Keratinocyte (primary cell): Measurements from ENCODE around the gene ROPN1. TPM values are rescaled to one million over a fixed set of nuclear protein-coding genes. Genes with fewer than 3 reads are reported as not detected.
"Not testable (repeated sequence)": the region's sequence is repeated elsewhere in the genome, so short reads cannot be mapped to it uniquely, and the experiment has no call there.

Experiments
- DNase-seq: peaks from one replicate; pipeline ENCODE4 v3.0.0-alpha.2; 2011; ENCODE audit warnings: low read depth, missing footprints, low spot score
- FAIRE-seq: peaks from 2 replicates; lab custom pipeline; 2011; peaks lifted over from hg19 to GRCh38; lab: Jason Lieb, UNC
- H2AFZ ChIP-seq: 2 replicates; pipeline ENCODE4 v1.6.0; 2012; ENCODE audit warnings: low read length, control low read depth, inconsistent platforms; ENCODE audit not compliant: control insufficient read depth
- H3K27ac ChIP-seq: 2 replicates; pipeline ENCODE4 v1.5.1; 2011; ENCODE audit warnings: low read length; ENCODE audit not compliant: control insufficient read depth, insufficient read depth
- H3K27me3 ChIP-seq: 3 replicates; pipeline ENCODE4 v1.6.0; 2011; ENCODE audit warnings: low read length; ENCODE audit not compliant: control insufficient read depth, insufficient read depth; ENCODE audit errors: extremely low read depth
- H3K36me3 ChIP-seq, 2 experiments: 2 replicates in 1 of 2; 3 replicates in 1 of 2; pipeline ENCODE4 v1.5.1; 2011; ENCODE audit warnings: low read length in 2 of 2, mild to moderate bottlenecking in 1 of 2; ENCODE audit not compliant: control insufficient read depth in 2 of 2, insufficient read depth in 2 of 2; ENCODE audit errors: extremely low read depth in 1 of 2
- H3K4me1 ChIP-seq: 3 replicates; pipeline ENCODE4 v1.5.1; 2011; ENCODE audit warnings: low read length; ENCODE audit not compliant: control insufficient read depth, insufficient read depth; ENCODE audit errors: extremely low read depth
- H3K4me2 ChIP-seq: 3 replicates; pipeline ENCODE4 v1.6.0; 2011; ENCODE audit warnings: low read depth, low read length; ENCODE audit not compliant: control insufficient read depth, insufficient read depth; ENCODE audit errors: extremely low read depth
- H3K4me3 ChIP-seq, 3 experiments: fragments of 200-600 bp in 1 of 3; sonication (generic) in 1 of 3; 2 replicates in 2 of 3; 3 replicates in 1 of 3; pipeline ENCODE4 v1.5.1; 2011 to 2016; ENCODE audit warnings: low read length in 3 of 3, mild to moderate bottlenecking in 3 of 3, control low read depth in 2 of 3, inconsistent platforms in 1 of 3, low read depth in 1 of 3, mixed read lengths in 1 of 3, mixed run types in 1 of 3, moderate library complexity in 1 of 3; ENCODE audit not compliant: control insufficient read depth in 2 of 3, insufficient read depth in 2 of 3; ENCODE audit errors: extremely low read depth in 1 of 3
- H3K79me2 ChIP-seq: 2 replicates; pipeline ENCODE4 v1.6.0; 2012; ENCODE audit warnings: low read length; ENCODE audit not compliant: control insufficient read depth, insufficient read depth
- H3K9ac ChIP-seq: 3 replicates; pipeline ENCODE4 v1.6.0; 2011; ENCODE audit warnings: low read length; ENCODE audit not compliant: control insufficient read depth, insufficient read depth; ENCODE audit errors: extremely low read depth
- H3K9me1 ChIP-seq: 3 replicates; pipeline ENCODE4 v1.6.0; 2011; ENCODE audit warnings: low read length; ENCODE audit not compliant: control insufficient read depth, insufficient read depth; ENCODE audit errors: extremely low read depth
- H3K9me3 ChIP-seq: 2 replicates; pipeline ENCODE4 v1.5.1; 2012; ENCODE audit warnings: low read depth, low read length; ENCODE audit not compliant: control insufficient read depth
- H4K20me1 ChIP-seq: 3 replicates; pipeline ENCODE4 v1.6.0; 2011; ENCODE audit warnings: low read length; ENCODE audit not compliant: control insufficient read depth, insufficient read depth; ENCODE audit errors: extremely low read depth
- CTCF ChIP-seq, 3 experiments: IDR thresholded peaks in 1 of 3; conservative IDR thresholded peaks in 1 of 3; optimal IDR thresholded peaks in 1 of 3; 2 replicates in 2 of 3; 3 replicates in 1 of 3; pipeline versions ENCODE3 to v1.5.1; 2011; ENCODE audit warnings: low read length in 3 of 3, mild to moderate bottlenecking in 3 of 3, moderate library complexity in 2 of 3, control low read depth in 1 of 3, inconsistent platforms in 1 of 3; ENCODE audit not compliant: insufficient read depth in 2 of 3; ENCODE audit errors: extremely low read depth in 1 of 3
- EZH2 ChIP-seq: IDR thresholded peaks from one replicate; pipeline ENCODE4 v1.6.1; 2012; ENCODE audit warnings: inconsistent platforms, mild to moderate bottlenecking, low read length, moderate library complexity
- dilution Hi-C: fragments of 300-500 bp; cut with MboI; formaldehyde crosslinking; loops from one replicate; pipeline ENCODE4 v1.7.0; 2020; ENCODE audit warnings: low sequenced_read_pairs; ENCODE audit not compliant: extremely low pct_ligation_motif_present
- polyA plus RNA-seq, 5 experiments: library from polyadenylated mRNA; depleted of rRNA in 3 of 5; stranded (reverse) in 3 of 5; stranded (forward) in 1 of 5; unstranded in 1 of 5; fragments of >200 nt; gene quantifications; 1 replicate in 1 of 5; 2 replicates in 3 of 5; 3 replicates in 1 of 5; pipeline versions ENCODE4 v1.2.1 to v1.2.3, GENCODE V29; 2011 to 2012; ENCODE audit warnings: missing spikeins in 2 of 5, low read depth in 1 of 5, low replicate concordance in 1 of 5

The ROPN1 gene
- polyA plus RNA-seq, 1 donor (not counting 4 experiments of a cell fraction or from before 2014, with no cell fraction given) = 0.62 TPM

- H3K79me2 ChIP-seq = no peaks in the 10 kb centered on the region
- H3K9ac ChIP-seq = no peak overlapping the region
- H2AFZ ChIP-seq = no peak overlapping the region
- no peak overlapping the region for H3K4me3 ChIP-seq
- H3K9me1 ChIP-seq = no peaks in the 10 kb centered on the region
- dilution Hi-C loops = no loop called here
- peaks cover 14% of the 10 kb centered on the region for H3K27me3 ChIP-seq
- H3K27ac ChIP-seq = no peak overlapping the region
- H3K9me3 ChIP-seq = no peaks in the 10 kb centered on the region
- no peaks in the 10 kb centered on the region for H3K36me3 ChIP-seq
- no peak overlapping the region for H3K4me2 ChIP-seq
- DNase-seq (no peak), FAIRE-seq (no peak)
- TF ChIP-seq CTCF (optimal IDR thresholded peaks at IDR 0.05 in 1 of 3, IDR thresholded peaks at IDR 0.05 in 1 of 3, conservative IDR thresholded peaks at IDR 0.05 in 1 of 3; ENCODE audit: extremely low read depth in 1 of 3, insufficient read depth in 2 of 3, low read length in 3 of 3) (no peak), EZH2 (no peak)
- no peaks in the 10 kb centered on the region for H3K4me1 ChIP-seq
- no peaks in the 10 kb centered on the region for H4K20me1 ChIP-seq
Observed at GRCh38 chr3:124014366-124014942, 22.5 kb upstream of the ROPN1 start.

GRCh38 chr3:124008321-124008720, 16.4 kb upstream of the ROPN1 start:
- H3K79me2 ChIP-seq, H3K27me3 ChIP-seq, H3K9ac ChIP-seq, H2AFZ ChIP-seq, H3K9me3 ChIP-seq, dilution Hi-C loops, H3K4me3 ChIP-seq, H3K36me3 ChIP-seq, H3K27ac ChIP-seq, H3K4me2 ChIP-seq, H3K4me1 ChIP-seq, DNase-seq, H4K20me1 ChIP-seq, H3K9me1 ChIP-seq, FAIRE-seq: not testable (repeated sequence)

GRCh38 chr3:124007186-124007585, 15.3 kb upstream of the ROPN1 start:
- Histone ChIP-seq H3K27me3 (peaks cover 2% of the 10 kb centered on the region), H3K4me1 (no peaks in the 10 kb centered on the region), H3K9me3 (no peaks in the 10 kb centered on the region), H4K20me1 (no peaks in the 10 kb centered on the region), H3K9ac (no peak overlapping the region), H3K4me2 (no peak overlapping the region), H3K4me3 (no peak overlapping the region), H3K79me2 (no peaks in the 10 kb centered on the region), H2AFZ (no peak overlapping the region), H3K9me1 (no peaks in the 10 kb centered on the region), H3K36me3 (no peaks in the 10 kb centered on the region), H3K27ac (no peak overlapping the region)
- DNase-seq = no peak
- dilution Hi-C loops = no loop called here
- TF ChIP-seq EZH2 (no peak), CTCF (optimal IDR thresholded peaks at IDR 0.05 in 1 of 3, IDR thresholded peaks at IDR 0.05 in 1 of 3, conservative IDR thresholded peaks at IDR 0.05 in 1 of 3; ENCODE audit: extremely low read depth in 1 of 3, insufficient read depth in 2 of 3, low read length in 3 of 3) (no peak)
- FAIRE-seq = no peak

- H2AFZ ChIP-seq, H3K9ac ChIP-seq, H3K9me1 ChIP-seq, H3K4me1 ChIP-seq, H4K20me1 ChIP-seq, H3K9me3 ChIP-seq, FAIRE-seq, dilution Hi-C loops, H3K36me3 ChIP-seq, DNase-seq, H3K79me2 ChIP-seq, H3K27ac ChIP-seq, H3K4me3 ChIP-seq, H3K4me2 ChIP-seq: not testable (repeated sequence)
- peaks cover 15% of the 10 kb centered on the region for H3K27me3 ChIP-seq
Observed at GRCh38 chr3:124002405-124003079, 10.6 kb upstream of the ROPN1 start.
